ENCODE results near the gene C11orf98. TPM values are rescaled to one million over a fixed set of nuclear protein-coding genes. Genes with fewer than 3 reads are reported as not detected.
"Not testable (repeated sequence)": the region's sequence is repeated elsewhere in the genome, so short reads cannot be mapped to it uniquely, and the experiment has no call there.

The C11orf98 gene
- total RNA-seq, 4 donors from 2014 or later: 32.7 to 48.0 (median 40.8) TPM

DNA sequence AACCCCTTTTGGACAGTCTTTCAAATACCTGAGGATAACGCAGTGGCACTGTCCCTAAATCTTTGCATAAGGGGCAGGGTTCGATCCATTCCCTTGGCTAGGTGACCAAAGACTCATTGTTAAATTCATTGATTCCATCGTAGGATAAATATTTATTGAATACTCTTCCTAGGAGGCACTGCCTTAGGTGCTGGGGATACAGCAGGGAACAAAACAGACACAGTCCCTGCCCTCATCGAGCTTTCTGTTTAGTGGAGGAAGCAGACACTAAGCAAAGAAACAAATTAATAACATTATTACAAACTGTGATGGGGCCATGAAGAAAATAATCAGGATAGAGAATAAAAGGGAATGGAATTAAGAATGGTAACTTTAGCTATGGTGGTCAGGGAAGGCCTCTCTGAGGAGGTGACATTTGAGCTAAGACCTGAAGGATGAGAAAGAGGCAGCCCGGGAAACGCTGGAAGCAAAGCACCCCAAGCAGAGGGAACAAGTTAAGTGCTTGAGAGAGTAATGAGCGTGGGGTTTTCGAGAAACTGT lies 43.9 kb downstream of the C11orf98 start:
- DNase-seq (ENCODE audit: low spot score in 2 of 2): no peak
- Histone ChIP-seq H3K4me3 (peak overlapping the region; percentile 72 to 92 (median 80)), H3K4me1 (peaks cover 0 to 28% (median 19%) of the 10 kb centered on the region in 4 donors), H3K27me3 (no peaks in the 10 kb centered on the region), H3K36me3 (peaks cover under 1 to 40% (median 2%) of the 10 kb centered on the region in 3 donors), H3K27ac (peak overlapping the region; percentile 60 to 95 (median 88)), H3K9me3 (no peaks in the 10 kb centered on the region)
- TF ChIP-seq CTCF (IDR thresholded peaks at IDR 0.05) (no peak), EP300 (IDR thresholded peaks at IDR 0.05) (no peak), POLR2A (IDR thresholded peaks at IDR 0.05) (no peak)
- WGBS, 2 donors: 28 to 35% methylated on average over 8 of the region's 8 CpGs

DNA sequence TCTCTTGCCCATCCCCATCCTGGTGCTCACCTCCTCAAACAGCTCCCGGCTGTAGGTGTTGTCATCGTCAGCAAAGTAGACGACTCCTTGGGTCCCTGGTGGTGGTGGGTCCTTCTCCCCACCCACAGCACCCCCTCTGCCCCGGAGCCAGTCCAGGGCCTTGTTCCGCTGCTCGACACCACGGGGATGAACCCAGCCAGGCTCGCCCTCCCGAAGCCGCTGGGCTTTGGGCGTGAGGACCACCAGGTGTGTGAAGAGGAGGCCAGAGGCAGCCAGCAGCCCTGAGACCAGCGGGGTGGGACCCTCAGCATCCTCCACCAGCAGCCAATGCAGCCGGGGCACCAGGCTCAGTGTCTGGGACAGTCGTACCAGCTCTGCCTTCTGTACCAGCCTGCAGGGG lies 48.1 kb downstream of the C11orf98 start:
- Histone ChIP-seq H3K36me3 (peaks cover 0 to 44% (median 0%) of the 10 kb centered on the region in 3 donors), H3K4me1 (peaks cover 0 to 31% (median 20%) of the 10 kb centered on the region in 4 donors)
- H3K27ac ChIP-seq; DNase-seq (ENCODE audit: low spot score in 2 of 2); H3K27me3 ChIP-seq; H3K4me3 ChIP-seq; H3K9me3 ChIP-seq: not testable (repeated sequence)
- WGBS, 2 donors: 86 to 89% methylated on average over 13 of the region's 14 CpGs

GRCh38 chr11:62615521-62615920 lies 49.5 kb downstream of the C11orf98 start:
- TF ChIP-seq EP300 (IDR thresholded peaks at IDR 0.05) (no peak), POLR2A (IDR thresholded peaks at IDR 0.05) (no peak), CTCF (IDR thresholded peaks at IDR 0.05) (no peak)
- Histone ChIP-seq H3K9me3 (no peaks in the 10 kb centered on the region), H3K4me1 (peaks cover 6 to 34% (median 22%) of the 10 kb centered on the region in 4 donors), H3K4me3 (no peak overlapping the region), H3K36me3 (peaks cover 0 to 49% (median 0%) of the 10 kb centered on the region in 3 donors), H3K27me3 (no peaks in the 10 kb centered on the region), H3K27ac (peak overlapping the region in 1 of 4 donors; percentile 95)
- 78 to 81% methylated on average over 6 to 7 of the region's 7 CpGs for WGBS, 2 donors
- no peak for DNase-seq (ENCODE audit: low spot score in 2 of 2)

- Histone ChIP-seq H3K27me3 (no peaks in the 10 kb centered on the region), H3K36me3 (peaks cover 0 to 62% (median 0%) of the 10 kb centered on the region in 3 donors), H3K4me3 (no peak overlapping the region), H3K4me1 (peaks cover 6 to 35% (median 16%) of the 10 kb centered on the region in 4 donors), H3K27ac (peak overlapping the region in 3 of 4 donors; percentile 27 to 95 (median 95)), H3K9me3 (no peaks in the 10 kb centered on the region)
- TF ChIP-seq POLR2A (IDR thresholded peaks at IDR 0.05): no peak
- TF ChIP-seq EP300 (IDR thresholded peaks at IDR 0.05): no peak
- TF ChIP-seq CTCF (IDR thresholded peaks at IDR 0.05): no peak
- DNase-seq (ENCODE audit: low spot score in 2 of 2): no peak
- 75 to 76% methylated on average over 8 of the region's 8 CpGs for WGBS, 2 donors
These were observed 50.7 kb downstream of the C11orf98 start for GRCh38 chr11:62614275-62614674.

- Histone ChIP-seq H3K36me3 (peaks cover 0 to 63% (median 0%) of the 10 kb centered on the region in 3 donors), H3K27ac (peak overlapping the region; percentile 88 to 96 (median 95)), H3K27me3 (no peaks in the 10 kb centered on the region), H3K9me3 (no peaks in the 10 kb centered on the region), H3K4me1 (peaks cover 6 to 34% (median 16%) of the 10 kb centered on the region in 4 donors), H3K4me3 (peak overlapping the region; percentile 65 to 75 (median 71))
- no peak for TF ChIP-seq POLR2A (IDR thresholded peaks at IDR 0.05)
- TF ChIP-seq EP300 (IDR thresholded peaks at IDR 0.05): no peak
- no peak for TF ChIP-seq CTCF (IDR thresholded peaks at IDR 0.05)
- no peak for DNase-seq (ENCODE audit: low spot score in 2 of 2)
- WGBS, 2 donors: 50 to 60% methylated on average over 8 to 10 of the region's 15 CpGs
These were observed 51.7 kb downstream of the C11orf98 start for GRCh38 chr11:62613291-62613778.

Small RNA genes within 50 kb of the gene (small RNA-seq; reads per million reads assigned to genes)
- gene SNORA57: not detected

Other genes starting within 250 kb of the C11orf98 start
- not detected for gene SCGB1A1, start 246.2 kb downstream of the C11orf98 start, total RNA-seq
- 1,000 to 10,000 TPM; 1,417 to 3,061 (median 2,562) TPM for gene AHNAK, start 118.4 kb downstream of the C11orf98 start, total RNA-seq
- 1,000 to 10,000 TPM; 1,003 to 1,250 (median 1,110) TPM for gene EEF1G, start 91.3 kb downstream of the C11orf98 start, total RNA-seq
- gene TUT1, start 73.7 kb downstream of the C11orf98 start, total RNA-seq: 10 to 100 TPM in 3 of 4 donors, 1 to 10 TPM in 1; 8.3 to 18.8 (median 14.2) TPM
- gene MTA2, start 63.3 kb downstream of the C11orf98 start, total RNA-seq: 10 to 100 TPM; 79.5 to 95.3 (median 88.8) TPM
- gene EML3, start 52.4 kb downstream of the C11orf98 start, total RNA-seq: 100 to 1,000 TPM in 2 of 4 donors, 10 to 100 TPM in 2; 64.9 to 138 (median 93.9) TPM
- 10 to 100 TPM in 3 of 4 donors, 1 to 10 TPM in 1; 9.3 to 13.8 (median 11.2) TPM for gene ROM1, start 52.0 kb downstream of the C11orf98 start, total RNA-seq
- gene B3GAT3, start 43.2 kb downstream of the C11orf98 start, total RNA-seq: 10 to 100 TPM; 35.4 to 60.3 (median 50.7) TPM
- 100 to 1,000 TPM; 107 to 150 (median 121) TPM for gene GANAB, start 18.6 kb downstream of the C11orf98 start, total RNA-seq
- 10 to 100 TPM; 14.0 to 22.8 (median 20.3) TPM for gene INTS5, start 11.9 kb downstream of the C11orf98 start, total RNA-seq
- gene CSKMT, start 102 bp upstream of the C11orf98 start, total RNA-seq: 10 to 100 TPM in 1 of 4 donors, 1 to 10 TPM in 3; 2.6 to 17.0 (median 5.7) TPM
- 10 to 100 TPM in 3 of 4 donors, 1 to 10 TPM in 1; 7.6 to 22.2 (median 14.6) TPM for gene UQCC3, start 6.5 kb upstream of the C11orf98 start, total RNA-seq
- 10 to 100 TPM in 1 of 4 donors, 1 to 10 TPM in 3; 3.9 to 11.1 (median 5.4) TPM for gene LBHD1, start 7.1 kb upstream of the C11orf98 start, total RNA-seq
- gene UBXN1, start 13.9 kb upstream of the C11orf98 start, total RNA-seq: 100 to 1,000 TPM; 140 to 205 (median 162) TPM
- 10 to 100 TPM; 44.6 to 64.8 (median 48.4) TPM for gene LRRN4CL, start 24.3 kb upstream of the C11orf98 start, total RNA-seq
- gene BSCL2, start 42.2 kb upstream of the C11orf98 start, total RNA-seq: 100 to 1,000 TPM in 2 of 4 donors, 10 to 100 TPM in 2; 58.8 to 149 (median 93.2) TPM
- 1 to 10 TPM in 1 of 4 donors, under 1 TPM in 1, not detected in 2; 0.63 to 2.6 TPM for gene GNG3, start 42.5 kb upstream of the C11orf98 start, total RNA-seq
- gene HNRNPUL2, start 62.2 kb upstream of the C11orf98 start, total RNA-seq: 10 to 100 TPM; 24.7 to 34.8 (median 28.6) TPM
- gene TTC9C, start 63.3 kb upstream of the C11orf98 start, total RNA-seq: 10 to 100 TPM; 20.1 to 37.1 (median 23.6) TPM
- gene ZBTB3, start 89.0 kb upstream of the C11orf98 start, total RNA-seq: 1 to 10 TPM; 8.1 to 9.8 (median 8.9) TPM
- gene POLR2G, start 96.4 kb upstream of the C11orf98 start, total RNA-seq: 10 to 100 TPM; 49.2 to 70.0 (median 53.6) TPM
- gene TAF6L, start 106.2 kb upstream of the C11orf98 start, total RNA-seq: 10 to 100 TPM; 23.2 to 38.8 (median 33.1) TPM
- gene TMEM179B, start 122.2 kb upstream of the C11orf98 start, total RNA-seq: 100 to 1,000 TPM in 1 of 4 donors, 10 to 100 TPM in 3; 80.8 to 105 (median 94.9) TPM
- gene TMEM223, start 126.8 kb upstream of the C11orf98 start, total RNA-seq: 10 to 100 TPM; 22.9 to 40.4 (median 31.3) TPM
- gene NXF1, start 140.2 kb upstream of the C11orf98 start, total RNA-seq: 10 to 100 TPM; 51.3 to 94.4 (median 67.0) TPM
- 10 to 100 TPM; 25.9 to 39.1 (median 29.2) TPM for gene STX5, start 166.8 kb upstream of the C11orf98 start, total RNA-seq
- not detected for gene TEX54, start 167.6 kb upstream of the C11orf98 start, total RNA-seq
- 10 to 100 TPM; 31.7 to 75.0 (median 48.0) TPM for gene WDR74, start 174.4 kb upstream of the C11orf98 start, total RNA-seq
- gene SLC3A2, start 215.7 kb upstream of the C11orf98 start, total RNA-seq: 100 to 1,000 TPM; 108 to 148 (median 133) TPM